NOMO-1 treated with dmso at 0.1 percent for 144 hours (cell line): ENCODE results near the gene ADM5.

Experiments used
- DNase-seq: peaks from one replicate; lab custom pipeline; 2025; ENCODE audit not compliant: unreplicated experiment; lab: John Stamatoyannopoulos, UW

Gene ADM5

DNA sequence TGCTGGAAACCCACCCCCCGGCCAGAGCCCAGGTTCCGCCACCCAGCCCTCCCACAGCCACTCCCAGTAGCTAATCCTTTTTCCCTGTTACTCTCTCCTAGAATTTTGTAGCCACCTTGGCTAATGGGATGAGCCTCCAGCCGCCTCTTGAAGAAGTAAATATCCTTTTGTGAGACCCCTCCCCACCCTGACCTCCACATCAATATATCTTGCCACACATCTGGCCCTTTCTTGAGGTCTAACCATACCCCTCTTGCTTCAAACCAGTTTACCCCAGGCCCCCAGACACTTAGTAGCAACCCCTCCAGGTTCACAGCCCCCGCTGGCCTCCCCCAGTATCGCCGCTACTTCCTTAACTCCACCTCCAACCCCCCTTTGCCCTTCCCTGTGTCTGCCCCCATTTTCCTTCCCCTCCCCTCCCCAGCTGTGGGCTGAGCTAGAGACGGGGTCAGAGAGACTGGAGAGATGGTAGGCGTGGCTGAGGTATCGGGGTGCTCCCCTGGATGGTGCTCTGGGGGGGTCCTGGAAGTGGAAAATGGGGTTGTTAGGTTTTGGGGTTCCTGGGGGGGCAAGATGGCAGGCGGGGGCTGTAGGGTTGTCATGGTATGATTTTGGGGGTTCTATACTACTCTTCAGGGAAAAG lies 9.5 kb upstream of the ADM5 start:
- no peak for DNase-seq

DNA sequence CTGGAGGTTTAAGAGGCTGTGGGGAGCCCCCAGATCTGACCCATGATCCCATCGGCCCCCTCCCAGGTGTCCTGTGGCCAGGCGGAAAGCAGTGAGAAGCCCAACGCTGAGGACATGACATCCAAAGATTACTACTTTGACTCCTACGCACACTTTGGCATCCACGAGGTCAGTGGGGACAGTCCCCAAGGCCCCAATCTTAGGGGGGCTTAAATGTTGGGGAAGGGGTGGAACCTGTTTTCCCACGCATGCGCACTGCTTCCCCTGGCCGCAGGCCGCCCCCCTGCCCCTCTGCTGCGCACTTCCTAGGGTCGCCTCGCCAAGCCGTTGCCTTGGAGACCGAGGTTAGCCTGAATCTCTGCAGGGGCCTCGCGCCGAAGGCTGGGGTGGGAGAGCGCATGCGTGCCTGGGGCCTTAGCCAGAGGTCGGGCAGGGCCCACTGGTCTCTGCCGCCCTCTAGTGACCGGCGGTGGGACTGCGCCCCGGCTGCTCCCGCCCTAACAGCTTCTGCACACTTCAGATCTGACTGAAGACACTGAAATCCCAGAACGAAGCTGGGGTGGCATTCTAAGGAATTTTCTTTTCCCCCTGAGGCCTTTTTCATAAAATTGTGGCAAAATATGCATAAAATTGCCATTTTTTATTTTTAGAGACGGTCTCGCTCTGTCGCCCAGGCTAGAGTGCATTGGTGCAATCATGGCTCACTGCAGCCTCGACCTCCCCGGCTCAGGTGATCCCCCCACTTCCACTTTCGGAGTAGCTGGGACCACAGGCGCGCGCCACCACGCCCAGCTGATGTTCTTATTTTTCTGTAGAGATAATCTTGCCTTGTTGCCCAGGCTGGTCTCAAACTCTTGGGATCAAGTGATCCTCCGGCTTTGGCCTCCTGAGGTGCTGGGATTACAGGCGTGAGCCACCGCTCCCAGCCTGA lies 8.7 kb upstream of the ADM5 start:
- DNase-seq, result peak; percentile 85

DNA sequence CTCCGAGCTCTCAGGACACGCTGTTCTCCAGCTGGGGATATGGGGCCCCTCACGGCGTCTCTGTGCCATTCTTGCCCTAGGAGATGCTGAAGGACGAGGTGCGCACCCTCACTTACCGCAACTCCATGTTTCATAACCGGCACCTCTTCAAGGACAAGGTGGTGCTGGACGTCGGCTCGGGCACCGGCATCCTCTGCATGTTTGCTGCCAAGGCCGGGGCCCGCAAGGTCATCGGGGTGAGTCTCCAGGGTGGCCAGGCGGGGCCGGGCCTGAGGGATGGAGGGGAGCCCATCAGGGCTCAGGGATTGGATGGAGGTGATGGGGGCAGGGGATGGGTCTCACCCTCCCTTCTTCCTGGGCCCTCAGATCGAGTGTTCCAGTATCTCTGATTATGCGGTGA lies 7.6 kb upstream of the ADM5 start:
- no peak for DNase-seq

DNA sequence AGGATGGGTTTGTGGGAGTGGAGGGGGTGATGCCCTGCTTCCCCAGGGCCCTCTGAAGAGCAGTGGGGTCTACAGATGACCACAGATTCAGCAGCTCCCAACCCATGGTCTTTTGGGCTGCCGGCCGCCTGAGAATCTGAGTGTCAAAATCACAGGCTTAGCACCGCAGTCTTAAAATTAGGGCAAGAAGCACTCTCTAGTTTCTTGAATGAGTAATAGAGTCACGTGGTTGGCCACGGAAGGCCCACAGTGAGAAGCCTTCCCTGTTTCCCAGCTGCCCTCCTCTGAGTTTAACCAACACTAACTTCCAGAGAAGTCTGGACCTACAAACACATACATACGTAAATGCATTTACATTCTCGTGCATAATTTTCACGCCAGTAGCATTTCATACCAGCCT lies 7.1 kb upstream of the ADM5 start:
- no peak for DNase-seq

DNA sequence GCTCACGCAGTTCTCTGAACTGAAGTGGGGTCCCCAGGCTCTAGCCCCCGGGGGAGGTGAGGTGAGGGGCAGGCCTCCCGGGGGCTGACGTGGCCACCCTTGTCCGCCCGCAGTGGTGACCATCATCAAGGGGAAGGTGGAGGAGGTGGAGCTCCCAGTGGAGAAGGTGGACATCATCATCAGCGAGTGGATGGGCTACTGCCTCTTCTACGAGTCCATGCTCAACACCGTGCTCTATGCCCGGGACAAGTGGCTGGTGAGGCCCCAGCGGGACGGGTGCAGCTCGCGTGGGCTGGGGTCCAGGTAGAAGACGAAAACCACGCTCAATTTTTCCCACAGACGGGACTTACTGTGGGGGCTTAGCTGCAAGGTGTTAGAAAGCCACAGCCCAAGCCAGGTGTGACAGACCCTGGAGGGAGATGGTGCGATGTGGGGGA lies 5.6 kb upstream of the ADM5 start:
- DNase-seq, result no peak

DNA sequence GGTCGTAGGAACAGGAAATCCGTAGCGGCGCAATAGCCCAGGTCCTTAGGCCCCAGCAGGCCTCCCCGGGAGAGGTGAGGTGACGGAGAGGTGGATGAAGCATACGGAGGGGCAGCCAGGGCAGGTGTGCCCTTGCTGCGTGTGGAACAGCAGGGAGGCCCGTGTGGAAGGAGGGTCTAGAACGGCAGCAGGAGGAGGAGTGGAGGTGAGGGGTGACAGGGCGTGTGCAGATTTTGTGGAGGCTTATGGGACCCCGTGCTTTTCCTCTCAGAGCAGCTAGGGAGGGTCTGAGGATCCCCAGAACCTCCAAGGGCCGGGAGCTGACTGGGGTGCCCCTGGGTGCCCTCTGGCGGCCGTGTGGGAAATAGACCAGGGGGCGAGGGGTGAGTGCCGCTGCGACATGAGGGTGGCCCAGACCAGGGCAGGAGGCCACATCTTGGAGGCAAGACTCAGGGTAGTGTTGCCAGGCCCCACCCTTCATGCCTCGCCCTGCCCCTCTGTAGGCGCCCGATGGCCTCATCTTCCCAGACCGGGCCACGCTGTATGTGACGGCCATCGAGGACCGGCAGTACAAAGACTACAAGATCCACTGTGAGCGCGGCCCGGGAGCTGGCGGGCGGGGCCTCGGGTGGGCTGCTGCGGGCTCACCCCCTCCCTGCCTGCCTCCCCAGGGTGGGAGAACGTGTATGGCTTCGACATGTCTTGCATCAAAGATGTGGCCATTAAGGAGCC lies 5.0 kb upstream of the ADM5 start:
- DNase-seq, result no peak

DNA sequence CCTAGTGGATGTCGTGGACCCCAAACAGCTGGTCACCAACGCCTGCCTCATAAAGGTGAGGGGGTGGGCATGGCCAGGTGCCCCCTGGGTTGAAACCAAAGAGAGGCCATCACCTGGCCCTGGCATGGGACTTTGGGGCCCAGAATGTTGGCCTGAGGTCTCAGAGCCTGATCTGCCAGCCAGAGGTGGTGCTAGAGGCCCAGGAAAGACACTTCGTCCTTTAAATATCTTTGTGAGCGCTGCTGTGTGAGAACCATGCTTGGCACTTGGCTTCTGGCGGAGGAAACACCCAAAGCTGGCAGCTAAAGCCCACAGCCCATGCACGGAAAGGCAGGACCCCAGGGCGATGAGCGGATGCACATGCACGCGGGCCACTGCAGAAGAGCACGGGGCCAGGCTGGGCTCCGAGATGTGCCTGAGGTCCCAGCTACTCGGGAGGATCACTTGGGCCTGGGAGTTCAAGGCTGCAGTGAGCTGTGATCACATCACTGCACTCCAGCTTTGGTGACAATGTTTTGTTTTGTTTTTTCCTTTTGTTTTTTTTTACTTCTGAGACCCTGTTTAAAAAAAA lies 4.3 kb upstream of the ADM5 start:
- no peak for DNase-seq

DNA sequence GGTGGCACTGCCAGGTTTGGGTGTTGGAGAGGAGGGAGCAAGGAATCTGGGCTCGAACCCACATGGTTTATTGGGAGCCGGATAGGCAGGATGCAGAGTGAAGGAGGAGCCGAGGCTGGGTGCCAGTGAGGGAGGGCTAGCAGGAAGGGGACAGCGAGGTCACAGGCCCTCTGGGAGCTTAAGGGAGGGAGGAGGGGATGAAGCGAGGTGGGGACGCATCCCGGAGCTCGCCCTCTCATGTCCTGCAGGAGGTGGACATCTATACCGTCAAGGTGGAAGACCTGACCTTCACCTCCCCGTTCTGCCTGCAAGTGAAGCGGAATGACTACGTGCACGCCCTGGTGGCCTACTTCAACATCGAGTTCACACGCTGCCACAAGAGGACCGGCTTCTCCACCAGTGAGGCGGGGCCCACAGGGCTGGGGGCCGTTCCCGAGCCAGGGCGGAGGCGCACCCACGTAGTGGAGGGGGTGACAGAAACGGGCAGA lies 3.5 kb upstream of the ADM5 start:
- DNase-seq, result no peak

DNA sequence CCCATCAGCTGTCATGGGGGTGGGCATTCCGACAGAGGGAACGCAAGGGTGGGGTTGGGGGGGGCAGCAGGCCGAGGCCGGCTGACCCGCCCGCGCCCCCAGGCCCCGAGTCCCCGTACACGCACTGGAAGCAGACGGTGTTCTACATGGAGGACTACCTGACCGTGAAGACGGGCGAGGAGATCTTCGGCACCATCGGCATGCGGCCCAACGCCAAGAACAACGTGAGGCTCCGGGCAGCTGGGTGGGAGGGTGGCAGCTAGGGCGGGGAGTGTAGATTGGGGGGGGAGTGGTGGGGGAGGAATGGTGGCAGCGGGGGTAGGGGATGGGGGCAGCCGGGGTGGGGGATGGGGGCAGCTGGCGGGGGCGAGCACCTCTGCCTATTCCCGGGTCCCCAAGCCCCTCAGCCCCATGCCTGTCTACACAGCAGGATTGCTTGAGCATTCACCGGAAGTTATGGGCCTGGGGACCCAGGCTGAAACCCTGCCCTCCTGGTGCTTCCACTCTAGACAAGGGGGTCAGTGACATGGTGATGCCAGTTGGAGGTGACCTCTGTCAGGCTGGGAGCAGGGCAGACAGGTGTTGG lies 2.8 kb upstream of the ADM5 start:
- no peak for DNase-seq

DNA sequence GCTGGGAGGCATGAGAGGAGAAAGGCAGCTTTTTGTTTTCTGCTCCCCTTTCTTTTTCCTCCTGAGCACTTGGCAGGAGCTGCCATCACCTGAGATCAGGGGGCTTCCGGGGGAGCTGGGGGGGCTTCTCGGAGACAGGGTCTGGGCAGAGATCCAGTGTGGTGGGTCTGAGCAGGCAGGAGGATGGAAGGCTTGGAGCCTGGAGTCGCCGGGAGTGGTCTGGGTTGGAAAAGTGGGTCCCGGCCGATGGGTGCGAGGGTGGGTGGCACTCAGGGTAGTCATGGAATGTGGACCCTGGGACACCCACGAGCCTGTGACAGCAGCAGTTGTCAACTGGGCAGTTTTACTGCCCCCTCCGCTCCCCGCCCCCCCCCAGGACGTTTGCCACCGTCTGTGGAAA lies 2.2 kb upstream of the ADM5 start:
- DNase-seq, result no peak

DNA sequence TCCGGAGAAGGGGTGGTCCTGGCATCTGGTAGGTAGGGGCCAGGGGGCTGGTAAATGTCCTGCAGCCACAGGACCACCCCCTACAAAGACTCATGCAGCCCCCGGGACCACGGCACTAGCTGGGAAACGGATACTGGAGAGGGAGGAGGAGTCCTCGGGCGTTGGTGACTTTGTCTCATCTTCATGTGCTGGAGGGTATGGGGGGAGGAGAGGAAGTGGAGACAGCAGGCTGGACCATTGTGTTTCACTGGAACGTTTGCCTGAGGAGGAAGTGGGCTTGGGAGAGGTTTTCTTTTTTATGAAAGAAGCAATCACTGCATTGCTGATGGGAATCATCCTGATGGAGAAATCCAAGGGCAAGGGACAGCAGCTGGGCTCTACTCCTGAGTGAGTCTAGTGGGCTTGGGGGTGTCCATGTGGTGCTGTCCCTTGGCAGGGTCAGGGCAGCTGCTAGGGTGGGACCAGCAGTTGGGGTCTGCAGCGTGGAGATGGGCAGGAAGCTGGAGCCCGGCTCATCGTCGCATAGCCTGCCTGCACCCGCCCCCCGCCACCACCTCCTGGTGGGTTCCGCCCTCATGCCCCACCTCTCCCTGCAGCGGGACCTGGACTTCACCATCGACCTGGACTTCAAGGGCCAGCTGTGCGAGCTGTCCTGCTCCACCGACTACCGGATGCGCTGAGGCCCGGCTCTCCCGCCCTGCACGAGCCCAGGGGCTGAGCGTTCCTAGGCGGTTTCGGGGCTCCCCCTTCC lies 1.7 kb upstream of the ADM5 start:
- DNase-seq, result no peak

DNA sequence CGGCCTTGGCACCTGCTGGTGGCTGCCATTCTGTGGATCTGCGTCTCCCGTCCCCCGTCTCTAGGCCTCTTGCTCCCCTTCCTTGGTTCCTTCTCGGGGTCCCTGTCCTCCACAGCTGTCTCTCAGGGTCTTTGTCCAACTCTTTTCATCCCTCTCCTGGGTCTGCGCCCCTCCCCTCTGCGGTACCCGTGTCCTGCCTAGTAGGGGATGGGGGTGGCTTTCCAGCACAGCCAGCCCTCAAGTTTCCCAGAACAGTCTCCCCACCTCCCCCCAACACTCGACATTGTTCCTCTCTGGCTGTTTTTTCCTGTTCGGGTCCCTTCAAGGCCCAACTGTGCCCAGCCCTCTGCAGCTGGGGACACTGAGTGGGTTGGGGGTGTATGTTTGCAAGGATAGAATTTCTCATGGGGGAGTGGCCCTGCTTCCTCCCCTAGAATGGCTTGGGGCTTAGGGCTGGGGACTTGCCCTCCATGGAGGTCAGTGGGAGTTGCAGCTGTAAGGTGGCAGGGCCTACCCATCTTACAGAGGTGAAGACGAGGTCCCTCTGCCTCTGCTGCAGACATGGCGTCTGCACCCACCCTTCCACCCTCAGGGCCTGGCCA lies 762 bp upstream of the ADM5 start:
- DNase-seq, result no peak

DNA sequence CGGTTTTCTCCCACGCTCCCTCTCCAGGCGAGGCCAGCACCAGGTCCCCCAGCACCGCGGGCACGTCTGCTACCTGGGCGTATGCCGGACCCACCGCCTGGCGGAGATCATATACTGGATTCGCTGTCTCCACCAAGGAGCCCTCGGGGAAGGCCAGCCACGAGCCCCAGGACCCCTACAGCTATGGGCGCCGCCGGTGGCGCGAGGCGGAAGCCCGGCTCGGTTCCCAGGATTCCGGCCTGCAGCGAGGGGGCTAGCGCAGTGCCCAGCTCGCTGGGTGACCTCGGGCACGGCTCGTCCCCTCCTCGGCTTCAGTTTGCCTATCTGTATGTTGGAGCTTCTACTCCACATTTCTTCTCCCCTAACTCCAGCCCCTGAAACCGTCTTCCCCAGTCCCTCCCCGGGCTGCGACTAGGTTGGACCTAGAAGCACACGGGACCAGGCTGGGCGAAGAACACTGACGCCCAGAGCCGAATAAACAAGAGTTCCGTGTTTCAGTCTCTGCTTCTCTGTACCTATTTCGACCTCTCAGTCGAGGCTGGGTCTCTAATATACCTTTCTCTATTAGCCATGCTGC lies 773 bp downstream of the ADM5 start:
- no peak for DNase-seq

DNA sequence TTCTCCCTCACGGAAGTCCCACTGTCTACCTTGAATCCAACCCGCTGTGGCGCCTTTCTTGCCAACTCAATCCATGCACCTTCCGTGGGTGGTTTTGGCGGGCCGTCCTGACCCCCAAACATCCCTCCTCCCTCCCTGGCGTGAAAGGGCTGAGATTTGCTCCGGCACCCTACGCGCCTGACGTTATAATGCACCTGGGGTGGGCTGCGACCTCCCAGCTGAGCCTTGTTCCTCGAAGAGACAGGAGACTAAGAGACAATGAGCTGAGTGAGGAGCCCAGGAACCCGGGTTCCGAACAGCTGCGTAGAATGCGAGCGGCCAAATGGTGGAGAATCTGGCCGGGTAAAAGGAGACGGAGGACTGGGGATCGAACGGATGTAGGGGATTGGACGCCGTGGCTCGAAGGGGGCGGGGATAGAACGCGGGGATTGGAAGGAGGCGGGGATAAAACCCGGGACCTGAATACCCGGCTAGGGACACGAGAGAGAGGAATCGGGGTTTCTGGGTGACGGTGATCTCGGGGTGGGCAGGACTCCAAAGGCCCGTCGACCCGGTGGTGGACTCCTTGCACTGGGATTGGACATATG lies 1.4 kb downstream of the ADM5 start, which contains the start of gene CPT1C:
TSS of gene CPT1C (plus strand) at position 461 of the 587 bp plus-strand sequence. CDS start 1,137 bp downstream, outside the sequence.
- DNase-seq, result no peak

DNA sequence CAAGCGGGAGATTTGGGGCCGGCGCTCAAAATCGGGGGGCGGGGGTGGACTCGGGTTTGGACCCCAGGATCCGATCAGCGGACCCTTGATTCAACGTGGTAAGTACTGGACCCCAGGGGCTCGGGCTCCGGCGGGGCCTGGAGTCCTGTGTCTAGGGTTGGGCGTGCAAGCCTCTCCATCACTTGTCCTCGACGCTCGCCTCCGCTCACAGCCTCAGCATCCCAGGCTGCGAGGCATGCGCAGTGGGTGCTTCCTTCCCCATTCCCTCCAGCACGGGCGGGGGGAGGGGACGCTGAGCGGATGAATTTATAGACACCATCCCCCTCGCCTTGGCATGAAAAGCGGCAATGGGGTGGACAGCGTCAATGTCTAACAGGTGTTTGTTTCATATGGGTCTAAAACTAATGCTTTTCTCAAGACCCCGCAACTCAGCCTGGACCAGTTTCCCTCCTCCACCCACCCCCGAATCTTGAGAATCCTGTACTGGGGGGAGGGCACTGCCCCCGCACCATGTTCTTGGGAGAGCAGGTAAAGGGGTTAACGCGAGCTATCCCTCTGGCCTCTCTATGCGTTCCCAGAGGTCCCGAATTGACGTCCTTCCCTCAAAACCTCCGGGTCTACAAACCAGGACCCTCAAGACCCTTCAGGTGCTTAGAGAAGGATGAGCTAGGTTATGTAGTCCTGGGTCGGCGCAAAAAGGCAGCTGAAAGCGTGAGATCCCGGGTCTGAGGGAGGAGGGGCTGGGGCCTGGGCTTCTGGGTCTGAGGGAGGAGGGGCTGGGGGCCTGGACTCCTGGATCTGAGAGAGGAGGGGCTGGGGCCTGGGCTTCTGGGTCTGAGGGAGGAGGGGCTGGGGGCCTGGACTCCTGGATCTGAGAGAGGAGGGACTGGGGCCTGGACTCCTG lies 2.1 kb downstream of the ADM5 start:
- no peak for DNase-seq

DNA sequence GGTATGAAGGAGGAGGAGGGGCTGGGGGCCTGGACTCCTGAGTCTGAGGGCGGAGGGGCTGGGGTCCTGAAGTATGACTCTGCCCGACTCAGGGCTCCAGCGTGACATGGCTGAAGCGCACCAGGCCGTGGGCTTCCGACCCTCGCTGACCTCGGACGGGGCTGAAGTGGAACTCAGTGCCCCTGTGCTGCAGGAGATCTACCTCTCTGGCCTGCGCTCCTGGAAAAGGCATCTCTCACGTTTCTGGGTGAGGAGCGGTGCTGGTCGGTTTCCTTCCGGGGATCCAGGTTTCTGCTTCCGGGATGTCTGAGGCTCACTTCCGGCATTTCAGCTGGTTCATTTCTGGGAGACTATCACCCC lies 2.7 kb downstream of the ADM5 start:
- DNase-seq, result no peak

DNA sequence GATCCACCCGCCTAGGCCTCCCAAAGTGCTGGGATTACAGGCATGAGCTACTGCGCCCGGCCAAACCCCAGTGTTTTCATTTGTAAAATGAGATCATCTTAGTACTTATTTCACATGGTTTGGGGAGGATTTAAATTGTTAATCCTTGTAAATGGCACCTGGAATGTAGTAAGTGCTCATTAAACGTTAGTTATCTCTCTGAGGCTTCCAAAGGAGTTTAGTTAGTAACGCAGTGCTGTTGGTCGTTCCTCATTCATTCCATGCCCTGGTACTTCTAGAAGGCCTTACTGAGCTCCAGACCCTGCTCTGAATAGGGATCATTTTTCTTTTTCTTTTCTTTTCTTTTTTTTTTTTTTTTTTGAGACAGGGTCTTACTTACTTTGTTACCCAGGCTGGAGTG lies 6.7 kb downstream of the ADM5 start:
- no peak for DNase-seq

DNA sequence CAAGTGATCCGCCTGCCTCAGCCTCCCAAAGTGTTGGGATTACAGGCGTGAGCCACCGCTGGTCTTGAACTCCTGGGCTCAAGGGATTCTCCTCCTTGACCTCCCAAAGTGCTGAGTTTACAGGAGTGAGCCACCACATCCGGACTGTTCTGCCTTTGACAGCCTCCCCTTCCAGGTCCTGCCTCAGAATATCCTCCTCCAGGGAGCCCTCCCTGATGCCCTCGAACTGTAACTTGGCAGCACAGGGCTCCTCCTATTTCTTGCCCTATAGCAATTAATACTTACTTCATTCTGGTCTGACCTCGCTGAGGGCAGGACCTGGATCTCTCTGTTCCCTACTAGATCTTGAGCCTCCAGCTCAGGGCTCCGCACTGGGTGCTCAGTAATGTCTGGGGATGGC lies 7.5 kb downstream of the ADM5 start:
- no peak for DNase-seq
